Measurements from ENCODE around the gene GRK5.

DNA sequence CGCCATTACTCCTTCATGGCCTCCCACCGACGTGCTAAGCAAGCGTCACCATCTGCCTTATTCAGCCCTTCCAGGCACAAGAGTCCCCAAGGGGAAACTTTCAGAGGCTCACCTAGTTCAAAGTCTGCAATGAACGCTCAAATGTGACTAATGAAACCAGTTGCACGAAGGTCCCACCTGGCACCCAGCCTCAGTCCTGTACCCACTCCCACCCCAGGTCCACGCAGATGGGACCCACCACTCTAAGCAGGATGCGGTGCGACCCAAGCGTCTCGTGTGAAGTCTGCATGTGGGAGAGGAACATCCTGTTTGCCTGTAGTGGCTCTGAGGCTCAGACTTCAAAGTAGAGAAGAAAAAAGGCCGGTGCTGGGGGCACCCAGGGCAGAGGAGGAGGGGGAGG lies 294.8 kb downstream of the GRK5 start:
- TF ChIP-seq, protein P1, sequence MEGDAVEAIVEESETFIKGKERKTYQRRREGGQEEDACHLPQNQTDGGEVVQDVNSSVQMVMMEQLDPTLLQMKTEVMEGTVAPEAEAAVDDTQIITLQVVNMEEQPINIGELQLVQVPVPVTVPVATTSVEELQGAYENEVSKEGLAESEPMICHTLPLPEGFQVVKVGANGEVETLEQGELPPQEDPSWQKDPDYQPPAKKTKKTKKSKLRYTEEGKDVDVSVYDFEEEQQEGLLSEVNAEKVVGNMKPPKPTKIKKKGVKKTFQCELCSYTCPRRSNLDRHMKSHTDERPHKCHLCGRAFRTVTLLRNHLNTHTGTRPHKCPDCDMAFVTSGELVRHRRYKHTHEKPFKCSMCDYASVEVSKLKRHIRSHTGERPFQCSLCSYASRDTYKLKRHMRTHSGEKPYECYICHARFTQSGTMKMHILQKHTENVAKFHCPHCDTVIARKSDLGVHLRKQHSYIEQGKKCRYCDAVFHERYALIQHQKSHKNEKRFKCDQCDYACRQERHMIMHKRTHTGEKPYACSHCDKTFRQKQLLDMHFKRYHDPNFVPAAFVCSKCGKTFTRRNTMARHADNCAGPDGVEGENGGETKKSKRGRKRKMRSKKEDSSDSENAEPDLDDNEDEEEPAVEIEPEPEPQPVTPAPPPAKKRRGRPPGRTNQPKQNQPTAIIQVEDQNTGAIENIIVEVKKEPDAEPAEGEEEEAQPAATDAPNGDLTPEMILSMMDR (IDR thresholded peaks at IDR 0.05) = no peak
- no peak for TF ChIP-seq POLR2A (IDR thresholded peaks at IDR 0.05)

All from Peyer's patch (tissue), 4 donors.